Hepatocyte (in vitro differentiated cells): ENCODE measurements around the gene TACO1.

Experiments
- CTCF ChIP-seq: fragments of 200-600 bp; sonication (generic); IDR thresholded peaks from 2 replicates; pipeline ENCODE4 v1.5.1; 2016; ENCODE audit warnings: antibody characterized with exemption, mild to moderate bottlenecking; ENCODE audit not compliant: poor library complexity
- EZH2 ChIP-seq: fragments of 200-600 bp; sonication (generic); IDR thresholded peaks from 2 replicates; pipeline ENCODE4 v1.6.1; 2016; ENCODE audit warnings: antibody characterized with exemption, mild to moderate bottlenecking, borderline replicate concordance
- EZH2phosphoT487 ChIP-seq: fragments of 200-600 bp; sonication (generic); IDR thresholded peaks from one replicate; pipeline ENCODE4 v1.6.1; 2018; ENCODE audit warnings: antibody characterized with exemption, mild to moderate bottlenecking, low read depth, moderate library complexity; ENCODE audit not compliant: unreplicated experiment, severe bottlenecking

- TF ChIP-seq CTCF (no peak), EZH2 (no peak), EZH2phosphoT487 (no peak)
These were observed 37.4 kb upstream of the TACO1 start for GRCh38 chr17:63563339-63563738.
